Neural cell (in vitro differentiated cells): ENCODE measurements around the gene TMEM179B.

ENCODE experiments used
- EP300 ChIP-seq: fragments of 450-650 bp; conservative IDR thresholded peaks from 2 replicates; pipeline ENCODE4 v1.6.1; 2014; ENCODE audit warnings: antibody characterized with exemption, mild to moderate bottlenecking, moderate library complexity; ENCODE audit not compliant: poor library complexity, severe bottlenecking
- EZH2 ChIP-seq: fragments of 200-600, 300-800 bp; shearing (Covaris generic), sonication (generic); IDR thresholded peaks from 2 replicates; pipeline ENCODE4 v1.6.1; 2014; ENCODE audit warnings: antibody characterized with exemption, low read length, borderline replicate concordance, mild to moderate bottlenecking; ENCODE audit not compliant: insufficient read depth, poor library complexity, severe bottlenecking
- POLR2AphosphoS5 ChIP-seq: IDR thresholded peaks from 2 replicates; pipeline ENCODE4 v1.6.1; 2012
- RAD21 ChIP-seq: fragments of 450-650 bp; conservative IDR thresholded peaks from 2 replicates; pipeline ENCODE4 v1.6.1; 2014; ENCODE audit warnings: antibody characterized with exemption, mild to moderate bottlenecking, moderate library complexity
- SMC3 ChIP-seq: fragments of 450-650 bp; conservative IDR thresholded peaks from 2 replicates; pipeline ENCODE4 v1.6.1; 2014; ENCODE audit warnings: antibody characterized with exemption, mild to moderate bottlenecking, moderate library complexity; ENCODE audit not compliant: poor library complexity
- TAF1 ChIP-seq: IDR thresholded peaks from 2 replicates; pipeline ENCODE4 v1.6.1; 2012; ENCODE audit warnings: low read depth
- TF ChIP-seq, protein P1 (sequence below): fragments of 450-650 bp; IDR thresholded peaks from 2 replicates; pipeline ENCODE4 v1.5.1; 2014; ENCODE audit warnings: antibody characterized with exemption, mild to moderate bottlenecking, moderate library complexity; ENCODE audit not compliant: poor library complexity, severe bottlenecking
- TF ChIP-seq, protein P2 (sequence below): IDR thresholded peaks from 2 replicates; pipeline ENCODE4 v1.6.1; 2012; ENCODE audit warnings: borderline replicate concordance

DNA sequence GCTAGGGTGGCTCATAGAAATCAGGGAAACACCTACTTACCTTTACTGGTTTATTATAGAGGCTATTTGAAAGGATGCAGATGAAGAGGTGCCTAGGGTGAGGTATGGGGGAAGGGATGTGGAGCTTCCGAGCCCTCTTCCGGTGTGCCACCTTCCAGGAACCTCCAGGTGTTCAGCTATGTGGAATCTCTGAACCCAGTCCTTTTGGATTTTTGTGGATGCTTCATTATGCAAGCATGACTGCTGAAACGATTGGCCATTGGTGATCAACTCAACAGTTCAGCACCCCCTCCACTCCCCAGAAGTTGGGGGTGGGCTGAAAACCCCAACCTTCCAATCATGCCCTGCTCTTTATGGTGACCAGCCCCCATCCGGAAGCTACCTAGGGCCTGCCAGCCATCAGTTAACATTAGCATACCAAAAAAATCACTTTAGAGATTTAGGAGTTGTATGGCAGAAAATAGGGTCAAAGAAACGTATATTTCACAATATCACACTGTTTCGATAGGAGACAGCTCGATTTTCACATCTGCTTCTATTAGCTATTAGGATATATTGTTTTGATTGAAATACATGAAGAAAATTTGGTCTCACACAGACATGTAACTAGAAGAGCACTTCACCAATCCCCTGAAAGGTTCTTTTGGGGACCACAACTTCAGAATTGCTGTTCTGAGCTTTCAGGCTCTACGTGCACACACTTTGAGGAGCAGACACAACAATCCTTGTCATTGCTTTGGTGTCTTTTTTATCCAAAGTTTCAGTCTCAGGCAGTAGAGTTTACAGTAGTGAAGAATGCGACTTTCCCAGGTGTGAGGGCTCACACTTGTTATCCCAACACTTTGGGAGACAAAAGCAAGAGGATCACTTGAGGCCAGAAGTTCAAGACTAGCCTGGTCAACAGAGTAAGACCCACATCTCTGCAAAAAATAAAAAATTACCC is 29.1 kb upstream of the TMEM179B start:
- TF ChIP-seq POLR2AphosphoS5: no peak
- TF ChIP-seq, protein P1, sequence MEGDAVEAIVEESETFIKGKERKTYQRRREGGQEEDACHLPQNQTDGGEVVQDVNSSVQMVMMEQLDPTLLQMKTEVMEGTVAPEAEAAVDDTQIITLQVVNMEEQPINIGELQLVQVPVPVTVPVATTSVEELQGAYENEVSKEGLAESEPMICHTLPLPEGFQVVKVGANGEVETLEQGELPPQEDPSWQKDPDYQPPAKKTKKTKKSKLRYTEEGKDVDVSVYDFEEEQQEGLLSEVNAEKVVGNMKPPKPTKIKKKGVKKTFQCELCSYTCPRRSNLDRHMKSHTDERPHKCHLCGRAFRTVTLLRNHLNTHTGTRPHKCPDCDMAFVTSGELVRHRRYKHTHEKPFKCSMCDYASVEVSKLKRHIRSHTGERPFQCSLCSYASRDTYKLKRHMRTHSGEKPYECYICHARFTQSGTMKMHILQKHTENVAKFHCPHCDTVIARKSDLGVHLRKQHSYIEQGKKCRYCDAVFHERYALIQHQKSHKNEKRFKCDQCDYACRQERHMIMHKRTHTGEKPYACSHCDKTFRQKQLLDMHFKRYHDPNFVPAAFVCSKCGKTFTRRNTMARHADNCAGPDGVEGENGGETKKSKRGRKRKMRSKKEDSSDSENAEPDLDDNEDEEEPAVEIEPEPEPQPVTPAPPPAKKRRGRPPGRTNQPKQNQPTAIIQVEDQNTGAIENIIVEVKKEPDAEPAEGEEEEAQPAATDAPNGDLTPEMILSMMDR: no peak
- TF ChIP-seq, protein P2, sequence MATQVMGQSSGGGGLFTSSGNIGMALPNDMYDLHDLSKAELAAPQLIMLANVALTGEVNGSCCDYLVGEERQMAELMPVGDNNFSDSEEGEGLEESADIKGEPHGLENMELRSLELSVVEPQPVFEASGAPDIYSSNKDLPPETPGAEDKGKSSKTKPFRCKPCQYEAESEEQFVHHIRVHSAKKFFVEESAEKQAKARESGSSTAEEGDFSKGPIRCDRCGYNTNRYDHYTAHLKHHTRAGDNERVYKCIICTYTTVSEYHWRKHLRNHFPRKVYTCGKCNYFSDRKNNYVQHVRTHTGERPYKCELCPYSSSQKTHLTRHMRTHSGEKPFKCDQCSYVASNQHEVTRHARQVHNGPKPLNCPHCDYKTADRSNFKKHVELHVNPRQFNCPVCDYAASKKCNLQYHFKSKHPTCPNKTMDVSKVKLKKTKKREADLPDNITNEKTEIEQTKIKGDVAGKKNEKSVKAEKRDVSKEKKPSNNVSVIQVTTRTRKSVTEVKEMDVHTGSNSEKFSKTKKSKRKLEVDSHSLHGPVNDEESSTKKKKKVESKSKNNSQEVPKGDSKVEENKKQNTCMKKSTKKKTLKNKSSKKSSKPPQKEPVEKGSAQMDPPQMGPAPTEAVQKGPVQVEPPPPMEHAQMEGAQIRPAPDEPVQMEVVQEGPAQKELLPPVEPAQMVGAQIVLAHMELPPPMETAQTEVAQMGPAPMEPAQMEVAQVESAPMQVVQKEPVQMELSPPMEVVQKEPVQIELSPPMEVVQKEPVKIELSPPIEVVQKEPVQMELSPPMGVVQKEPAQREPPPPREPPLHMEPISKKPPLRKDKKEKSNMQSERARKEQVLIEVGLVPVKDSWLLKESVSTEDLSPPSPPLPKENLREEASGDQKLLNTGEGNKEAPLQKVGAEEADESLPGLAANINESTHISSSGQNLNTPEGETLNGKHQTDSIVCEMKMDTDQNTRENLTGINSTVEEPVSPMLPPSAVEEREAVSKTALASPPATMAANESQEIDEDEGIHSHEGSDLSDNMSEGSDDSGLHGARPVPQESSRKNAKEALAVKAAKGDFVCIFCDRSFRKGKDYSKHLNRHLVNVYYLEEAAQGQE: no peak
- TF ChIP-seq RAD21: no peak
- no peak for TF ChIP-seq EZH2
- no peak for TF ChIP-seq TAF1
- TF ChIP-seq EP300: no peak
- no peak for TF ChIP-seq SMC3
